HepG2 (cell line): ENCODE results near the gene CCNT2. TPM values are rescaled to one million over a fixed set of nuclear protein-coding genes. Genes with fewer than 3 reads are reported as not detected.

Experiments used
- CCAR2 ChIP-seq: fragments of 200-400 bp; formaldehyde crosslinking; optimal IDR thresholded peaks from 2 replicates; pipeline ENCODE3; 2018; ENCODE audit warnings: low read depth, mild to moderate bottlenecking, low read length, moderate library complexity
- CEBPG ChIP-seq: IDR thresholded peaks from 2 replicates; pipeline ENCODE4 v1.6.1; 2016
- DNMT3B ChIP-seq: conservative IDR thresholded peaks from 2 replicates; pipeline ENCODE4 v1.6.1; 2016; ENCODE audit warnings: missing biosample characterization, control low read depth
- GABPB1 ChIP-seq: IDR thresholded peaks from 2 replicates; pipeline ENCODE4 v1.6.1; 2016; ENCODE audit warnings: mild to moderate bottlenecking, missing genetic modification reagents, moderate library complexity, missing compliant biosample characterization
- GATAD1 ChIP-seq: IDR thresholded peaks from 2 replicates; pipeline ENCODE4 v1.6.1; 2016; ENCODE audit warnings: missing genetic modification reagents, missing compliant biosample characterization
- SATB2 ChIP-seq: sonication (generic); formaldehyde crosslinking; IDR thresholded peaks from 2 replicates; pipeline ENCODE4 v1.5.0; 2020; ENCODE audit warnings: missing genetic modification reagents
- ZFP62 ChIP-seq: sonication (generic); formaldehyde crosslinking; IDR thresholded peaks from 2 replicates; pipeline ENCODE4 v1.4.0; 2020; ENCODE audit warnings: missing genetic modification reagents
- ZNF550 ChIP-seq: sonication (generic); formaldehyde crosslinking; IDR thresholded peaks from 2 replicates; pipeline ENCODE4 v1.4.0; 2020; ENCODE audit warnings: mild to moderate bottlenecking, missing genetic modification reagents, borderline replicate concordance
- polyA plus RNA-seq, 8 experiments: library from polyadenylated mRNA; depleted of rRNA in 3 of 8; stranded (reverse) in 7 of 8; unstranded in 1 of 8; fragments of >200 nt; fragmentation: Illumina TruSeq in 4 of 8; extraction: Trizol in 4 of 8; gene quantifications; 2 replicates each; pipeline versions ENCODE4 v1.2.1 to v1.2.3, GENCODE V29; 2011 to 2016; ENCODE audit warnings: low read depth in 4 of 8, missing spikeins in 1 of 8, mixed read lengths in 1 of 8; ENCODE audit not compliant: insufficient read depth in 1 of 8
- total RNA-seq, 5 experiments: library from RNA; depleted of rRNA; stranded (reverse); fragments of >200 nt; fragmentation: Illumina TruSeq; extraction: Trizol; gene quantifications; 2 replicates each; pipeline ENCODE4 v1.2.3, GENCODE V29; 2016; ENCODE audit warnings: low read depth in 1 of 5
- TF ChIP-seq, protein P1 (sequence below): sonication (generic); formaldehyde crosslinking; IDR thresholded peaks from 2 replicates; pipeline ENCODE4 v1.5.0; 2020; ENCODE audit warnings: missing genetic modification reagents
- TF ChIP-seq, protein P2 (sequence below): sonication (generic); formaldehyde crosslinking; IDR thresholded peaks from 2 replicates; pipeline ENCODE4 v1.4.0; 2020; ENCODE audit warnings: missing genetic modification reagents, borderline replicate concordance
- TF ChIP-seq, protein P3 (sequence below): sonication (generic); formaldehyde crosslinking; IDR thresholded peaks from 2 replicates; pipeline ENCODE4 v1.5.1; 2020; ENCODE audit warnings: mild to moderate bottlenecking, moderate library complexity, missing genetic modification reagents
- TF ChIP-seq, protein P4 (sequence below): sonication (generic); formaldehyde crosslinking; IDR thresholded peaks from 2 replicates; pipeline ENCODE4 v1.4.0; 2020; ENCODE audit warnings: mild to moderate bottlenecking, missing genetic modification reagents, borderline replicate concordance
- TF ChIP-seq, protein P5 (sequence below), 2 experiments: sonication (generic) in 1 of 2; formaldehyde crosslinking in 1 of 2; IDR thresholded peaks; 2 replicates each; pipeline versions ENCODE4 v1.4.0 to v1.6.1; 2018 to 2020; ENCODE audit warnings: missing genetic modification reagents in 2 of 2, borderline replicate concordance in 1 of 2, low read depth in 1 of 2, mild to moderate bottlenecking in 1 of 2, missing biosample characterization in 1 of 2
- TF ChIP-seq, protein P6 (sequence below): sonication (generic); formaldehyde crosslinking; IDR thresholded peaks from 2 replicates; pipeline ENCODE4 v1.4.0; 2020; ENCODE audit warnings: mild to moderate bottlenecking, missing genetic modification reagents
- TF ChIP-seq, protein P7 (sequence below): sonication (generic); formaldehyde crosslinking; IDR thresholded peaks from 2 replicates; pipeline ENCODE4 v1.5.0; 2020; ENCODE audit warnings: missing genetic modification reagents

CCNT2 gene
- total and polyA plus RNA-seq, 2 of the 13 experiments (the other 11 are each of a cell fraction or from before 2014, with no cell fraction given), result 22.1 to 34.4 TPM

DNA sequence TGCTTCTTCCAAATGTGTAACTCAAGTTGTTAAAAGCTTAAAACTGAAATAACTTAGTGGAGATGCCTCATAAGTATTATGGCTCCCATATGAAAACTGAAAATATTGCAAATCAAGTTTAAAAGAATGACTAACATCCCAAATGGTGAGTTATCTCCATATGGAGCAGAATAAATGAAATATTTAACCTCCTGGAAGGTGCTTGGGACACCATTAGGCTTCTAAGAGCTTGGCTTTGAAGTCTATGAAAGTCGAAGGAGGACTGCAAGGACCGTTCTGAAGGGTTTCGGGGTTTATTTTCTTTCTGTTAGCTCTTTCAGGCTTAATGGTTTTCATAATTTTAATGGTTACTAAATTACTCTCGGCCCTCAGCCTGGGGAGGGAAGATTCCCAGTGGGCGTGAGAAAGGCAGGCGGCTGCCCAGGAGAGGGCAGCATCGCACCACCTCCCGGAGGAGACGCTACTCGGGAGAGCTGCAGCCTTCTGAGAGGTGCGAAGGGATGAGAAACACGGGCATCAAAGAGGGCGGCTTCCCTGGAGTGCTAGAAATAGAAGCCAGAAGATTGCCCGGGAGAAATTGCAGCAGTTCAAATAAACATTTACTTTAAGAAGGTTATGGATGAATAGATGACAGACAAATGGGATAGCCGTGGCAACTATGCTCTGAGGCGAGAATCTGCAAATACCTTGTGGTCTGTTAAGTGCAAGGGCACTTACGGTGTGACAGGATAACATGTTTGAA is 85.6 kb downstream of the CCNT2 start (continued):
- TF ChIP-seq, protein P1, sequence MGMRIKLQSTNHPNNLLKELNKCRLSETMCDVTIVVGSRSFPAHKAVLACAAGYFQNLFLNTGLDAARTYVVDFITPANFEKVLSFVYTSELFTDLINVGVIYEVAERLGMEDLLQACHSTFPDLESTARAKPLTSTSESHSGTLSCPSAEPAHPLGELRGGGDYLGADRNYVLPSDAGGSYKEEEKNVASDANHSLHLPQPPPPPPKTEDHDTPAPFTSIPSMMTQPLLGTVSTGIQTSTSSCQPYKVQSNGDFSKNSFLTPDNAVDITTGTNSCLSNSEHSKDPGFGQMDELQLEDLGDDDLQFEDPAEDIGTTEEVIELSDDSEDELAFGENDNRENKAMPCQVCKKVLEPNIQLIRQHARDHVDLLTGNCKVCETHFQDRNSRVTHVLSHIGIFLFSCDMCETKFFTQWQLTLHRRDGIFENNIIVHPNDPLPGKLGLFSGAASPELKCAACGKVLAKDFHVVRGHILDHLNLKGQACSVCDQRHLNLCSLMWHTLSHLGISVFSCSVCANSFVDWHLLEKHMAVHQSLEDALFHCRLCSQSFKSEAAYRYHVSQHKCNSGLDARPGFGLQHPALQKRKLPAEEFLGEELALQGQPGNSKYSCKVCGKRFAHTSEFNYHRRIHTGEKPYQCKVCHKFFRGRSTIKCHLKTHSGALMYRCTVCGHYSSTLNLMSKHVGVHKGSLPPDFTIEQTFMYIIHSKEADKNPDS (CRISPR knock-in tag), result no peak
- TF ChIP-seq GABPB1 (CRISPR knock-in tag) (0 out of 2 replicates have a peak, but pooled peaks have one; percentile 20), ZNF550 (CRISPR knock-in tag) (no peak), SATB2 (CRISPR knock-in tag) (no peak), CCAR2 (no peak), GATAD1 (peak; percentile 44), DNMT3B (CRISPR knock-in tag) (0 out of 2 replicates have a peak, but pooled peaks have one; percentile 26), CEBPG (CRISPR knock-in tag) (0 out of 2 replicates have a peak, but pooled peaks have one; percentile 16), ZFP62 (CRISPR knock-in tag) (no peak)
- TF ChIP-seq, protein P2, sequence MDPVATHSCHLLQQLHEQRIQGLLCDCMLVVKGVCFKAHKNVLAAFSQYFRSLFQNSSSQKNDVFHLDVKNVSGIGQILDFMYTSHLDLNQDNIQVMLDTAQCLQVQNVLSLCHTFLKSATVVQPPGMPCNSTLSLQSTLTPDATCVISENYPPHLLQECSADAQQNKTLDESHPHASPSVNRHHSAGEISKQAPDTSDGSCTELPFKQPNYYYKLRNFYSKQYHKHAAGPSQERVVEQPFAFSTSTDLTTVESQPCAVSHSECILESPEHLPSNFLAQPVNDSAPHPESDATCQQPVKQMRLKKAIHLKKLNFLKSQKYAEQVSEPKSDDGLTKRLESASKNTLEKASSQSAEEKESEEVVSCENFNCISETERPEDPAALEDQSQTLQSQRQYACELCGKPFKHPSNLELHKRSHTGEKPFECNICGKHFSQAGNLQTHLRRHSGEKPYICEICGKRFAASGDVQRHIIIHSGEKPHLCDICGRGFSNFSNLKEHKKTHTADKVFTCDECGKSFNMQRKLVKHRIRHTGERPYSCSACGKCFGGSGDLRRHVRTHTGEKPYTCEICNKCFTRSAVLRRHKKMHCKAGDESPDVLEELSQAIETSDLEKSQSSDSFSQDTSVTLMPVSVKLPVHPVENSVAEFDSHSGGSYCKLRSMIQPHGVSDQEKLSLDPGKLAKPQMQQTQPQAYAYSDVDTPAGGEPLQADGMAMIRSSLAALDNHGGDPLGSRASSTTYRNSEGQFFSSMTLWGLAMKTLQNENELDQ (CRISPR knock-in tag), result 0 out of 2 replicates have a peak, but pooled peaks have one; percentile 31
- TF ChIP-seq, protein P3, sequence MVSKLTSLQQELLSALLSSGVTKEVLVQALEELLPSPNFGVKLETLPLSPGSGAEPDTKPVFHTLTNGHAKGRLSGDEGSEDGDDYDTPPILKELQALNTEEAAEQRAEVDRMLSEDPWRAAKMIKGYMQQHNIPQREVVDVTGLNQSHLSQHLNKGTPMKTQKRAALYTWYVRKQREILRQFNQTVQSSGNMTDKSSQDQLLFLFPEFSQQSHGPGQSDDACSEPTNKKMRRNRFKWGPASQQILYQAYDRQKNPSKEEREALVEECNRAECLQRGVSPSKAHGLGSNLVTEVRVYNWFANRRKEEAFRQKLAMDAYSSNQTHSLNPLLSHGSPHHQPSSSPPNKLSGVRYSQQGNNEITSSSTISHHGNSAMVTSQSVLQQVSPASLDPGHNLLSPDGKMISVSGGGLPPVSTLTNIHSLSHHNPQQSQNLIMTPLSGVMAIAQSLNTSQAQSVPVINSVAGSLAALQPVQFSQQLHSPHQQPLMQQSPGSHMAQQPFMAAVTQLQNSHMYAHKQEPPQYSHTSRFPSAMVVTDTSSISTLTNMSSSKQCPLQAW (CRISPR knock-in tag), result peak; percentile 54; the same call in 1 of the 2 replicates
- TF ChIP-seq, protein P4, sequence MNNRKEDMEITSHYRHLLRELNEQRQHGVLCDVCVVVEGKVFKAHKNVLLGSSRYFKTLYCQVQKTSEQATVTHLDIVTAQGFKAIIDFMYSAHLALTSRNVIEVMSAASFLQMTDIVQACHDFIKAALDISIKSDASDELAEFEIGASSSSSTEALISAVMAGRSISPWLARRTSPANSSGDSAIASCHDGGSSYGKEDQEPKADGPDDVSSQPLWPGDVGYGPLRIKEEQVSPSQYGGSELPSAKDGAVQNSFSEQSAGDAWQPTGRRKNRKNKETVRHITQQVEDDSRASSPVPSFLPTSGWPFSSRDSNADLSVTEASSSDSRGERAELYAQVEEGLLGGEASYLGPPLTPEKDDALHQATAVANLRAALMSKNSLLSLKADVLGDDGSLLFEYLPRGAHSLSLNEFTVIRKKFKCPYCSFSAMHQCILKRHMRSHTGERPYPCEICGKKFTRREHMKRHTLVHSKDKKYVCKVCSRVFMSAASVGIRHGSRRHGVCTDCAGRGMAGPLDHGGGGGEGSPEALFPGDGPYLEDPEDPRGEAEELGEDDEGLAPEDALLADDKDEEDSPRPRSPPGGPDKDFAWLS, result no peak
- TF ChIP-seq, protein P5, sequence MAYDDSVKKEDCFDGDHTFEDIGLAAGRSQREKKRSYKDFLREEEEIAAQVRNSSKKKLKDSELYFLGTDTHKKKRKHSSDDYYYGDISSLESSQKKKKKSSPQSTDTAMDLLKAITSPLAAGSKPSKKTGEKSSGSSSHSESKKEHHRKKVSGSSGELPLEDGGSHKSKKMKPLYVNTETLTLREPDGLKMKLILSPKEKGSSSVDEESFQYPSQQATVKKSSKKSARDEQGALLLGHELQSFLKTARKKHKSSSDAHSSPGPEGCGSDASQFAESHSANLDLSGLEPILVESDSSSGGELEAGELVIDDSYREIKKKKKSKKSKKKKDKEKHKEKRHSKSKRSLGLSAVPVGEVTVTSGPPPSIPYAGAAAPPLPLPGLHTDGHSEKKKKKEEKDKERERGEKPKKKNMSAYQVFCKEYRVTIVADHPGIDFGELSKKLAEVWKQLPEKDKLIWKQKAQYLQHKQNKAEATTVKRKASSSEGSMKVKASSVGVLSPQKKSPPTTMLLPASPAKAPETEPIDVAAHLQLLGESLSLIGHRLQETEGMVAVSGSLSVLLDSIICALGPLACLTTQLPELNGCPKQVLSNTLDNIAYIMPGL (CRISPR knock-in tag; IDR thresholded peaks at IDR 0.05; ENCODE audit: borderline replicate concordance in 1 of 2, low read depth in 1 of 2), result peak; percentile 63 to 66; a peak in 3 of 4 replicates
- TF ChIP-seq, protein P6, sequence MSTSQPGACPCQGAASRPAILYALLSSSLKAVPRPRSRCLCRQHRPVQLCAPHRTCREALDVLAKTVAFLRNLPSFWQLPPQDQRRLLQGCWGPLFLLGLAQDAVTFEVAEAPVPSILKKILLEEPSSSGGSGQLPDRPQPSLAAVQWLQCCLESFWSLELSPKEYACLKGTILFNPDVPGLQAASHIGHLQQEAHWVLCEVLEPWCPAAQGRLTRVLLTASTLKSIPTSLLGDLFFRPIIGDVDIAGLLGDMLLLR (CRISPR knock-in tag), result 0 out of 2 replicates have a peak, but pooled peaks have one; percentile 60
- TF ChIP-seq, protein P7, sequence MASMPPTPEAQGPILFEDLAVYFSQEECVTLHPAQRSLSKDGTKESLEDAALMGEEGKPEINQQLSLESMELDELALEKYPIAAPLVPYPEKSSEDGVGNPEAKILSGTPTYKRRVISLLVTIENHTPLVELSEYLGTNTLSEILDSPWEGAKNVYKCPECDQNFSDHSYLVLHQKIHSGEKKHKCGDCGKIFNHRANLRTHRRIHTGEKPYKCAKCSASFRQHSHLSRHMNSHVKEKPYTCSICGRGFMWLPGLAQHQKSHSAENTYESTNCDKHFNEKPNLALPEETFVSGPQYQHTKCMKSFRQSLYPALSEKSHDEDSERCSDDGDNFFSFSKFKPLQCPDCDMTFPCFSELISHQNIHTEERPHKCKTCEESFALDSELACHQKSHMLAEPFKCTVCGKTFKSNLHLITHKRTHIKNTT, result no peak
